ENCODE results near the gene SLC22A23.

SLC22A23 gene

GRCh38 chr6:3339811-3340210, 117.0 kb downstream of the SLC22A23 start:
- H3K4me3 ChIP-seq (ENCODE audit: low read depth, low read length), result no peak overlapping the region
- no peak for DNase-seq (ENCODE audit: low read depth)
- no peak for TF ChIP-seq CTCF (IDR thresholded peaks at IDR 0.05; ENCODE audit: control insufficient read depth, extremely low read depth, insufficient read depth)

- no peak overlapping the region for H3K4me3 ChIP-seq (ENCODE audit: low read depth, low read length)
- DNase-seq (ENCODE audit: low read depth), result no peak
- TF ChIP-seq CTCF (IDR thresholded peaks at IDR 0.05; ENCODE audit: control insufficient read depth, extremely low read depth, insufficient read depth), result no peak
Measured at GRCh38 chr6:3337521-3338350, 119.1 kb downstream of the SLC22A23 start.

GRCh38 chr6:3336859-3337515, 119.9 kb downstream of the SLC22A23 start:
- H3K4me3 ChIP-seq (ENCODE audit: low read depth, low read length), result no peak overlapping the region
- DNase-seq (ENCODE audit: low read depth), result no peak
- no peak for TF ChIP-seq CTCF (IDR thresholded peaks at IDR 0.05; ENCODE audit: control insufficient read depth, extremely low read depth, insufficient read depth)

GRCh38 chr6:3336066-3336786, 120.6 kb downstream of the SLC22A23 start:
- no peak for DNase-seq (ENCODE audit: low read depth)
- TF ChIP-seq CTCF (IDR thresholded peaks at IDR 0.05; ENCODE audit: control insufficient read depth, extremely low read depth, insufficient read depth), result no peak

GRCh38 chr6:3335169-3335568, 121.7 kb downstream of the SLC22A23 start:
- no peak for TF ChIP-seq CTCF (IDR thresholded peaks at IDR 0.05; ENCODE audit: control insufficient read depth, extremely low read depth, insufficient read depth)
- DNase-seq (ENCODE audit: low read depth), result no peak
- no peak overlapping the region for H3K4me3 ChIP-seq (ENCODE audit: low read depth, low read length)

More at GRCh38 chr6:3336066-3336786, 120.6 kb downstream of the SLC22A23 start:
- no peak overlapping the region for H3K4me3 ChIP-seq (ENCODE audit: low read depth, low read length)

GRCh38 chr6:3334555-3334954, 122.3 kb downstream of the SLC22A23 start:
- H3K4me3 ChIP-seq (ENCODE audit: low read depth, low read length), result no peak overlapping the region
- DNase-seq (ENCODE audit: low read depth), result peak; percentile 89

More at GRCh38 chr6:3334555-3334954, 122.3 kb downstream of the SLC22A23 start:
- no peak for TF ChIP-seq CTCF (IDR thresholded peaks at IDR 0.05; ENCODE audit: control insufficient read depth, extremely low read depth, insufficient read depth)
